Measurements from ENCODE around the gene CFAP92.

Gene CFAP92

GRCh38 chr3:129002573-129003569 lies 9.0 kb upstream of the CFAP92 start:
- H3K4me3 Mint-ChIP-seq, result peak overlapping the region; percentile 47
- ATAC-seq (no peak), DNase-seq (ENCODE audit: low spot score in 2 of 2) (no peak)
- peaks cover 27% of the 10 kb centered on the region for H3K4me1 Mint-ChIP-seq
- no peaks in the 10 kb centered on the region for H3K36me3 Mint-ChIP-seq
- no peaks in the 10 kb centered on the region for H3K9me3 Mint-ChIP-seq
- no peak overlapping the region for H3K27ac Mint-ChIP-seq

- Mint-ChIP-seq H3K36me3 (no peaks in the 10 kb centered on the region), H3K9me3 (no peaks in the 10 kb centered on the region), H3K27ac (no peak overlapping the region), H3K4me1 (peaks cover 27% of the 10 kb centered on the region), H3K4me3 (peak overlapping the region; percentile 47)
- ATAC-seq, result peak; percentile 67
- DNase-seq (ENCODE audit: low spot score in 2 of 2), result peak in 1 of 2 donors; percentile 61
Measured at GRCh38 chr3:129001806-129002572, 8.1 kb upstream of the CFAP92 start.

GRCh38 chr3:129001101-129001805 lies 7.4 kb upstream of the CFAP92 start, which contains the start of gene EFCC1:
Gene EFCC1, plus strand, starts transcription at chr3:129001304. Its CDS starts 325 bp downstream, at chr3:129001629.
- Mint-ChIP-seq H3K9me3 (no peaks in the 10 kb centered on the region), H3K27ac (no peak within 1 kb of the TSS), H3K4me3 (peak within 1 kb of the TSS; percentile 47), H3K36me3 (no peaks in the 10 kb centered on the region), H3K4me1 (peaks cover 27% of the 10 kb centered on the region)
- ATAC-seq (peak; percentile 29), DNase-seq (ENCODE audit: low spot score in 2 of 2) (no peak)

- Mint-ChIP-seq H3K36me3 (no peaks in the 10 kb centered on the region), H3K9me3 (no peaks in the 10 kb centered on the region), H3K27ac (no peak overlapping the region), H3K4me3 (peak overlapping the region; percentile 47), H3K4me1 (peaks cover 27% of the 10 kb centered on the region)
- ATAC-seq (no peak), DNase-seq (ENCODE audit: low spot score in 2 of 2) (no peak)
Measured at GRCh38 chr3:129000742-129001100, 6.8 kb upstream of the CFAP92 start.

GRCh38 chr3:128999102-128999501 lies 5.2 kb upstream of the CFAP92 start:
- ATAC-seq (no peak), DNase-seq (ENCODE audit: low spot score in 2 of 2) (no peak)
- Mint-ChIP-seq H3K36me3 (peaks cover 4% of the 10 kb centered on the region), H3K9me3 (no peaks in the 10 kb centered on the region), H3K27ac (no peak overlapping the region), H3K4me3 (no peak overlapping the region), H3K4me1 (peaks cover 25% of the 10 kb centered on the region)

GRCh38 chr3:128998561-128998960 lies 4.7 kb upstream of the CFAP92 start:
- DNase-seq (ENCODE audit: low spot score in 2 of 2) (no peak), ATAC-seq (no peak)
- Mint-ChIP-seq H3K9me3 (no peaks in the 10 kb centered on the region), H3K4me1 (peaks cover 27% of the 10 kb centered on the region), H3K27ac (no peak overlapping the region), H3K36me3 (peaks cover 4% of the 10 kb centered on the region), H3K4me3 (no peak overlapping the region)

- ATAC-seq, result no peak
- Mint-ChIP-seq H3K36me3 (peaks cover 4% of the 10 kb centered on the region), H3K4me3 (no peak overlapping the region), H3K4me1 (peaks cover 22% of the 10 kb centered on the region), H3K27ac (no peak overlapping the region), H3K9me3 (no peaks in the 10 kb centered on the region)
- DNase-seq (ENCODE audit: low spot score in 2 of 2), result no peak
Measured at GRCh38 chr3:128997486-128998133, 3.7 kb upstream of the CFAP92 start.

- no peaks in the 10 kb centered on the region for H3K9me3 Mint-ChIP-seq
- no peak overlapping the region for H3K27ac Mint-ChIP-seq
- DNase-seq (ENCODE audit: low spot score in 2 of 2), result no peak
- H3K4me1 Mint-ChIP-seq, result peaks cover 15% of the 10 kb centered on the region
- H3K36me3 Mint-ChIP-seq, result peaks cover 4% of the 10 kb centered on the region
- no peak overlapping the region for H3K4me3 Mint-ChIP-seq
- ATAC-seq, result no peak
Measured at GRCh38 chr3:128996726-128997125, 2.9 kb upstream of the CFAP92 start.

GRCh38 chr3:128996200-128996599 lies 2.3 kb upstream of the CFAP92 start:
- H3K9me3 Mint-ChIP-seq, result no peaks in the 10 kb centered on the region
- ATAC-seq, result no peak
- H3K27ac Mint-ChIP-seq, result no peak overlapping the region
- no peak overlapping the region for H3K4me3 Mint-ChIP-seq
- DNase-seq (ENCODE audit: low spot score in 2 of 2), result no peak
- peaks cover 4% of the 10 kb centered on the region for H3K36me3 Mint-ChIP-seq
- peaks cover 15% of the 10 kb centered on the region for H3K4me1 Mint-ChIP-seq

- Mint-ChIP-seq H3K4me3 (no peak overlapping the region), H3K27ac (no peak overlapping the region), H3K9me3 (no peaks in the 10 kb centered on the region), H3K36me3 (peaks cover 4% of the 10 kb centered on the region), H3K4me1 (peaks cover 15% of the 10 kb centered on the region)
- ATAC-seq, result no peak
- DNase-seq (ENCODE audit: low spot score in 2 of 2), result no peak
Measured at GRCh38 chr3:128995737-128996136, 1.9 kb upstream of the CFAP92 start.

- Mint-ChIP-seq H3K4me1 (peaks cover 15% of the 10 kb centered on the region), H3K4me3 (peak overlapping the region; percentile 63), H3K27ac (peak overlapping the region; percentile 49), H3K9me3 (no peaks in the 10 kb centered on the region), H3K36me3 (peaks cover 4% of the 10 kb centered on the region)
- ATAC-seq (no peak), DNase-seq (ENCODE audit: low spot score in 2 of 2) (no peak)
Measured at GRCh38 chr3:128994581-128995546, 988 bp upstream of the CFAP92 start.

- H3K27ac Mint-ChIP-seq, result peak overlapping the region; percentile 49
- H3K36me3 Mint-ChIP-seq, result peaks cover 4% of the 10 kb centered on the region
- H3K4me1 Mint-ChIP-seq, result peaks cover 15% of the 10 kb centered on the region
- peak overlapping the region; percentile 63 for H3K4me3 Mint-ChIP-seq
- no peaks in the 10 kb centered on the region for H3K9me3 Mint-ChIP-seq
- no peak for DNase-seq (ENCODE audit: low spot score in 2 of 2)
- no peak for ATAC-seq
Measured at GRCh38 chr3:128994173-128994512, 267 bp upstream of the CFAP92 start.

GRCh38 chr3:128992926-128993460 lies 883 bp downstream of the CFAP92 start:
- Mint-ChIP-seq H3K4me3 (peak overlapping the region; percentile 63), H3K27ac (peak overlapping the region; percentile 79), H3K36me3 (peaks cover 4% of the 10 kb centered on the region), H3K9me3 (no peaks in the 10 kb centered on the region), H3K4me1 (peaks cover 15% of the 10 kb centered on the region)
- ATAC-seq (no peak), DNase-seq (ENCODE audit: low spot score in 2 of 2) (no peak)

All from stimulated activated effector memory CD8-positive, alpha-beta T cell treated with anti-CD3 and anti-CD28 coated beads, Interleukin-12 subunit alpha, Interleukin-12 subunit beta, amount 100 ng/mL, for 72 hours (primary cell).